ENCODE data around the gene CFAP46. TPM values are rescaled to one million over a fixed set of nuclear protein-coding genes. Genes with fewer than 3 reads are reported as not detected.

CFAP46 gene
- total and polyA plus RNA-seq, 9 donors = 0.50 to 22.4 (median 1.6) TPM; not detected in 1

GRCh38 chr10:132901351-132901750 lies 41.0 kb downstream of the CFAP46 start:
- WGBS, 3 donors = 85 to 92% (median 90%) methylated on average over 7 of the region's 7 CpGs
- no peaks in the 10 kb centered on the region for H3K9me3 ChIP-seq
- intact Hi-C loops (cut with DNase I) = no loop called here

GRCh38 chr10:132900211-132900756 lies 42.1 kb downstream of the CFAP46 start:
- no peak overlapping the region for H3K27ac ChIP-seq
- peak in 2 of 5 donors; percentile 4 to 8 for DNase-seq
- no peaks in the 10 kb centered on the region for H3K9me3 ChIP-seq
- no peaks in the 10 kb centered on the region for H3K4me1 ChIP-seq (ENCODE audit: insufficient read depth)
- TF ChIP-seq EP300 (IDR thresholded peaks at IDR 0.05) (no peak), POLR2A (IDR thresholded peaks at IDR 0.05) (no peak)
- TF ChIP-seq, protein P1, sequence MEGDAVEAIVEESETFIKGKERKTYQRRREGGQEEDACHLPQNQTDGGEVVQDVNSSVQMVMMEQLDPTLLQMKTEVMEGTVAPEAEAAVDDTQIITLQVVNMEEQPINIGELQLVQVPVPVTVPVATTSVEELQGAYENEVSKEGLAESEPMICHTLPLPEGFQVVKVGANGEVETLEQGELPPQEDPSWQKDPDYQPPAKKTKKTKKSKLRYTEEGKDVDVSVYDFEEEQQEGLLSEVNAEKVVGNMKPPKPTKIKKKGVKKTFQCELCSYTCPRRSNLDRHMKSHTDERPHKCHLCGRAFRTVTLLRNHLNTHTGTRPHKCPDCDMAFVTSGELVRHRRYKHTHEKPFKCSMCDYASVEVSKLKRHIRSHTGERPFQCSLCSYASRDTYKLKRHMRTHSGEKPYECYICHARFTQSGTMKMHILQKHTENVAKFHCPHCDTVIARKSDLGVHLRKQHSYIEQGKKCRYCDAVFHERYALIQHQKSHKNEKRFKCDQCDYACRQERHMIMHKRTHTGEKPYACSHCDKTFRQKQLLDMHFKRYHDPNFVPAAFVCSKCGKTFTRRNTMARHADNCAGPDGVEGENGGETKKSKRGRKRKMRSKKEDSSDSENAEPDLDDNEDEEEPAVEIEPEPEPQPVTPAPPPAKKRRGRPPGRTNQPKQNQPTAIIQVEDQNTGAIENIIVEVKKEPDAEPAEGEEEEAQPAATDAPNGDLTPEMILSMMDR (IDR thresholded peaks at IDR 0.05) = no peak
- H3K36me3 ChIP-seq = no peaks in the 10 kb centered on the region
- no peaks in the 10 kb centered on the region for H3K27me3 ChIP-seq
- H3K4me3 ChIP-seq = no peak overlapping the region
- intact Hi-C loops (cut with DNase I) = no loop called here
- WGBS, 3 donors = 87 to 94% (median 88%) methylated on average over 14 of the region's 14 CpGs

More at GRCh38 chr10:132901351-132901750, 41.0 kb downstream of the CFAP46 start:
- no peak overlapping the region for H3K4me3 ChIP-seq
- H3K27ac ChIP-seq = no peak overlapping the region
- TF ChIP-seq EP300 (IDR thresholded peaks at IDR 0.05) (no peak), POLR2A (IDR thresholded peaks at IDR 0.05) (no peak)
- TF ChIP-seq, protein P1 (IDR thresholded peaks at IDR 0.05) = no peak
- H3K27me3 ChIP-seq = no peaks in the 10 kb centered on the region
- H3K36me3 ChIP-seq = no peaks in the 10 kb centered on the region
- no peaks in the 10 kb centered on the region for H3K4me1 ChIP-seq (ENCODE audit: insufficient read depth)
- DNase-seq = no peak

GRCh38 chr10:132899751-132900065 lies 42.7 kb downstream of the CFAP46 start:
- peak in 2 of 5 donors; percentile 9 to 11 for DNase-seq
- intact Hi-C loops (cut with DNase I) = no loop called here
- Histone ChIP-seq H3K4me1 (ENCODE audit: insufficient read depth) (no peaks in the 10 kb centered on the region), H3K36me3 (no peaks in the 10 kb centered on the region), H3K27me3 (no peaks in the 10 kb centered on the region), H3K9me3 (no peaks in the 10 kb centered on the region), H3K27ac (no peak overlapping the region), H3K4me3 (no peak overlapping the region)
- TF ChIP-seq, protein P1 (IDR thresholded peaks at IDR 0.05) = no peak
- TF ChIP-seq POLR2A (IDR thresholded peaks at IDR 0.05) = no peak
- TF ChIP-seq EP300 (IDR thresholded peaks at IDR 0.05) = no peak
- WGBS, 3 donors = 82 to 91% (median 83%) methylated on average over 7 of the region's 7 CpGs

GRCh38 chr10:132899054-132899750 lies 43.2 kb downstream of the CFAP46 start:
- TF ChIP-seq, protein P1 (IDR thresholded peaks at IDR 0.05) = no peak
- TF ChIP-seq POLR2A (IDR thresholded peaks at IDR 0.05) (no peak), EP300 (IDR thresholded peaks at IDR 0.05) (no peak)
- WGBS, 3 donors = 93 to 96% (median 94%) methylated on average over 27 to 30 of the region's 30 CpGs
- H3K27ac ChIP-seq = no peak overlapping the region
- DNase-seq = peak in 3 of 5 donors; percentile 5 to 24 (median 8)
- H3K27me3 ChIP-seq = no peaks in the 10 kb centered on the region
- H3K9me3 ChIP-seq = no peaks in the 10 kb centered on the region
- H3K4me3 ChIP-seq = no peak overlapping the region
- H3K4me1 ChIP-seq (ENCODE audit: insufficient read depth) = no peaks in the 10 kb centered on the region
- intact Hi-C loops (cut with DNase I) = no loop called here
- no peaks in the 10 kb centered on the region for H3K36me3 ChIP-seq

All from ovary (tissue), 9 donors.